ENCODE data around the gene SETD1B. TPM values are rescaled to one million over a fixed set of nuclear protein-coding genes. Genes with fewer than 3 reads are reported as not detected.

SETD1B gene
- total RNA-seq, 1 donor from 2014 or later, result 22.7 TPM

- no peak for TF ChIP-seq CTCF (IDR thresholded peaks at IDR 0.05)
- Histone ChIP-seq H3K27me3 (no peaks in the 10 kb centered on the region), H3K36me3 (peaks cover 95 to 96% of the 10 kb centered on the region in 2 donors), H3K27ac (no peak overlapping the region), H3K9me3 (no peaks in the 10 kb centered on the region), H3K4me1 (no peaks in the 10 kb centered on the region), H3K4me3 (no peak overlapping the region)
- no peak for DNase-seq (ENCODE audit: low spot score in 2 of 2)
- intact Hi-C loops (cut with DNase I), result no loop called here
Observed at GRCh38 chr12:121819212-121819949, 15.6 kb downstream of the SETD1B start.

GRCh38 chr12:121820056-121820455 is 16.2 kb downstream of the SETD1B start:
- peaks cover 88 to 96% of the 10 kb centered on the region in 2 donors for H3K36me3 ChIP-seq
- H3K9me3 ChIP-seq, result no peaks in the 10 kb centered on the region
- no peaks in the 10 kb centered on the region for H3K4me1 ChIP-seq
- H3K27ac ChIP-seq, result no peak overlapping the region
- no peak overlapping the region for H3K4me3 ChIP-seq
- no peak for TF ChIP-seq CTCF (IDR thresholded peaks at IDR 0.05)
- no peaks in the 10 kb centered on the region for H3K27me3 ChIP-seq
- no peak for DNase-seq (ENCODE audit: low spot score in 2 of 2)
- intact Hi-C loops (cut with DNase I), result no loop called here

GRCh38 chr12:121822393-121823100 is 18.7 kb downstream of the SETD1B start:
- no peak overlapping the region for H3K4me3 ChIP-seq
- no peak for TF ChIP-seq CTCF (IDR thresholded peaks at IDR 0.05)
- no peak for DNase-seq (ENCODE audit: low spot score in 2 of 2)
- H3K36me3 ChIP-seq, result peaks cover 80 to 94% of the 10 kb centered on the region in 2 donors
- H3K4me1 ChIP-seq, result no peaks in the 10 kb centered on the region
- intact Hi-C loops (cut with DNase I), result no loop called here
- no peaks in the 10 kb centered on the region for H3K27me3 ChIP-seq
- H3K9me3 ChIP-seq, result no peaks in the 10 kb centered on the region
- no peak overlapping the region for H3K27ac ChIP-seq

- DNase-seq (ENCODE audit: low spot score in 2 of 2), result no peak
- Histone ChIP-seq H3K27me3 (no peaks in the 10 kb centered on the region), H3K9me3 (no peaks in the 10 kb centered on the region), H3K4me3 (no peak overlapping the region), H3K4me1 (no peaks in the 10 kb centered on the region), H3K27ac (no peak overlapping the region), H3K36me3 (peaks cover 80 to 94% of the 10 kb centered on the region in 2 donors)
- intact Hi-C loops (cut with DNase I), result no loop called here
- TF ChIP-seq CTCF (IDR thresholded peaks at IDR 0.05), result no peak
Observed at GRCh38 chr12:121823101-121823726, 19.4 kb downstream of the SETD1B start.

- intact Hi-C loops (cut with DNase I), result no loop called here
- H3K36me3 ChIP-seq, result peaks cover 80 to 94% of the 10 kb centered on the region in 2 donors
- no peak for TF ChIP-seq CTCF (IDR thresholded peaks at IDR 0.05)
Observed at GRCh38 chr12:121823727-121824115, 19.9 kb downstream of the SETD1B start.

More at GRCh38 chr12:121823727-121824115, 19.9 kb downstream of the SETD1B start:
- no peaks in the 10 kb centered on the region for H3K27me3 ChIP-seq
- no peak overlapping the region for H3K4me3 ChIP-seq
- no peaks in the 10 kb centered on the region for H3K4me1 ChIP-seq
- H3K9me3 ChIP-seq, result no peaks in the 10 kb centered on the region
- H3K27ac ChIP-seq, result no peak overlapping the region
- DNase-seq (ENCODE audit: low spot score in 2 of 2), result no peak
